Aorta (tissue), 5 donors: Measurements from ENCODE around the gene TXNRD2. TPM values are rescaled to one million over a fixed set of nuclear protein-coding genes. Genes with fewer than 3 reads are reported as not detected.
"Not testable (repeated sequence)": the region's sequence is repeated elsewhere in the genome, so short reads cannot be mapped to it uniquely, and the experiment has no call there.

Experiments used
- ATAC-seq: fragments of 200-7000 bp; cut with Tn5 transposase; one replicate; pipeline ENCODE4 v1.9.1; 2022; ENCODE audit warnings: moderate library complexity; ENCODE audit not compliant: low FRiP score
- DNase-seq, 2 donors: peaks; one replicate each; pipeline ENCODE4 v3.0.0-alpha.2; 2020
- H3K27ac ChIP-seq, 2 donors: one replicate each; pipeline ENCODE4 v1.5.1; 2013; ENCODE audit warnings: low read length in 2 of 2, mild to moderate bottlenecking in 2 of 2, moderate library complexity in 2 of 2, control low read depth in 1 of 2, inconsistent platforms in 1 of 2, low read depth in 1 of 2
- H3K27me3 ChIP-seq, 2 donors: one replicate each; pipeline ENCODE4 v1.6.1; 2013; ENCODE audit warnings: control low read depth in 1 of 2, low read length in 1 of 2, mild to moderate bottlenecking in 1 of 2, moderate library complexity in 1 of 2; ENCODE audit not compliant: insufficient read depth in 2 of 2, control insufficient read depth in 1 of 2
- H3K36me3 ChIP-seq, 2 donors: one replicate each; pipeline ENCODE4 v1.6.1; 2013; ENCODE audit warnings: control low read depth in 1 of 2, low read length in 1 of 2, mild to moderate bottlenecking in 1 of 2; ENCODE audit not compliant: insufficient read depth in 2 of 2, control insufficient read depth in 1 of 2
- H3K4me1 ChIP-seq, 2 donors: one replicate each; pipeline ENCODE4 v1.6.1; 2013; ENCODE audit warnings: low read length in 2 of 2, control low read depth in 1 of 2, mild to moderate bottlenecking in 1 of 2, moderate library complexity in 1 of 2; ENCODE audit not compliant: insufficient read depth in 2 of 2, control insufficient read depth in 1 of 2
- H3K4me3 ChIP-seq, 2 donors: one replicate each; pipeline ENCODE4 v1.5.1; 2013; ENCODE audit warnings: low read length in 2 of 2, control low read depth in 1 of 2, mild to moderate bottlenecking in 1 of 2
- H3K9me3 ChIP-seq: one replicate; pipeline ENCODE4 v1.6.1; 2013; ENCODE audit warnings: mild to moderate bottlenecking, low read length; ENCODE audit not compliant: control insufficient read depth
- WGBS, 2 donors: extraction: QIAGEN DNeasy Blood & Tissue Kit; methylation state at CpG; one replicate each; pipeline ENCODE4 v1.1.7; 2013; 5-methylcytosine and 5-hydroxymethylcytosine counted together
- intact Hi-C, 2 donors: fragments of 100-400 bp; cut with DNase I; formaldehyde crosslinking; loops; one replicate each; pipeline versions ENCODE4 v1.14.2 to v1.15.0; 2022
- polyA plus RNA-seq, 2 donors: library from polyadenylated mRNA; stranded (reverse); fragments of 200-250 nt; gene quantifications; one replicate each; pipeline ENCODE4 v1.2.3, GENCODE V29; 2013
- total RNA-seq, 2 donors: library from RNA; stranded (reverse); fragmentation: NEBNext Ultra II Directional; extraction: Animal tissue kit (Norgen Biotek cat#: 25700); gene quantifications; one replicate each; pipeline ENCODE4 v1.2.1, GENCODE V29; 2021
- donor health status: healthy with polysubstance abuse.
- donor health status: Bipolar disorder and iron deficiency.
- donor health status: DM: no; HTN: no; CAD: no.
- donor health status: DM: no; HTN: no; CAD: no.
- donor health status: DM: yes; HTN: yes; CAD: no.

The TXNRD2 gene
- total and polyA plus RNA-seq, 4 donors = 13.3 to 59.0 (median 25.2) TPM

GRCh38 chr22:19906864-19907263, 34.8 kb downstream of the TXNRD2 start:
- H3K36me3 ChIP-seq, ATAC-seq, H3K4me3 ChIP-seq, DNase-seq, H3K27me3 ChIP-seq, H3K27ac ChIP-seq, H3K9me3 ChIP-seq, H3K4me1 ChIP-seq, intact Hi-C loops: not testable (repeated sequence)
- WGBS, 2 donors = 93 to 95% methylated on average over 21 to 25 of the region's 25 CpGs

- DNase-seq (no peak), ATAC-seq (no peak)
- 83 to 84% methylated on average over 22 of the region's 22 CpGs for WGBS, 2 donors
- Histone ChIP-seq H3K27me3 (no peaks in the 10 kb centered on the region), H3K27ac (no peak overlapping the region), H3K4me3 (no peak overlapping the region), H3K4me1 (no peaks in the 10 kb centered on the region), H3K36me3 (peaks cover 0 to 2% of the 10 kb centered on the region in 2 donors), H3K9me3 (no peaks in the 10 kb centered on the region)
- intact Hi-C loops = no loop called here
These were observed 36.0 kb downstream of the TXNRD2 start for GRCh38 chr22:19905347-19906276.

DNA sequence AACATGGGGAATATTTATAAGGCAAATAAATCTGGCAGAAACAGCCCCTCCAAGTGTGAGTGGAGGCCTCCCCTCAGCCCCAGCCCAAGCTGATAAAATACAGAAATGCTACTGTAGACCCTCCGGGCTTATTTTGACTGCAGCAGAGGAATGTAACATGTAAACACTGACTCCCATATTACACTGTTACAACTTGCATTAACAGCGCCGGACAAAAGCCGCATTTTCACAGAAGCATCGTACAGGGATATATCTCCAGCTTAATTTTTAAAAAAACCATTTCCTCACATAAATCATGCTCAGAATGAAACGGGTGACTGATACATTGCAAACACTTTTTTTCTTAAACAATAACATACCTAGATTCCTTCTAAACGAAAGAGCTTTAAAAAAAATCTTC, 36.7 kb downstream of the TXNRD2 start:
- Histone ChIP-seq H3K4me3 (no peak overlapping the region), H3K36me3 (peaks cover 0 to 2% of the 10 kb centered on the region in 2 donors), H3K27ac (no peak overlapping the region), H3K4me1 (no peaks in the 10 kb centered on the region), H3K27me3 (no peaks in the 10 kb centered on the region), H3K9me3 (no peaks in the 10 kb centered on the region)
- intact Hi-C loops = loop anchor here in 1 of 2 donors (5.0 kb wide), 1 partner anchor 158 kb away; no protein-coding TSS in a partner anchor
- ATAC-seq (no peak), DNase-seq (no peak)
- WGBS, 2 donors = 84 to 86% methylated on average over 7 of the region's 7 CpGs

DNA sequence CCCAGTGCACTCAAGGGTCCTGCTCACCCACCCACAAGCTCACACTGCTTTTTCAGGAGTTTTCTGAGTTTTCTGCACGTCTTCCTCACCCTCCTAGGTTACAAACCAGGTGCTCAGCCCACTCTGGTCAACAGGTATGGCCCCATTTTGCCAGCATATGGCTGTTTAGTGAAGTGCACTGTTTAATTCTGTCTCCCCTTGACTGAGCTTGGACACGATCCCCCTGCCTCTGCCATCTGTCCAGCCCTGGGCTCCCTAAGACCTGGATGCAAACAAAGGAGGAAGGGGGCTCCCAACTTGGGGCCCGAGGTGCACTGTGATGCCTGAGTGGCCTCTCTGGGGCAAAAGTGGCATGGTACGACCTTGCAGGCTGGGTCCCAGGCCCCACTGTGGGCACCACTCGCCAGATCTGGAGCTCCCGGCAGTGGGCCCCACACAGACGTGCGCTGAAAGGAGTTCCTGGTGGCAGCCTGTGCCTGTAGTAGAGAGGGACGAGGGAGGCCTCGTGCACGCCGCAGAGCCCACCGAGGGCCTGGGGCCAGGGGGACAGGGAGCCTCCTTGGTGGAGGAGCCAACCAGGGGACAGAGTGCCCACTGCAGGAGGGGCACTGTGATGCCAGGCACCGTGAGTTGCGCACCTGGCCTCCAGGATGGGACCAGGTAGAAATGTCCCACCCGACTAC, 37.3 kb downstream of the TXNRD2 start:
- H3K9me3 ChIP-seq = no peaks in the 10 kb centered on the region
- intact Hi-C loops = loop anchor here in 1 of 2 donors (5.0 kb wide), 1 partner anchor 157 kb away; no protein-coding TSS in a partner anchor
- H3K36me3 ChIP-seq = peaks cover 0 to 2% of the 10 kb centered on the region in 2 donors
- DNase-seq = no peak
- 89 to 90% methylated on average over 16 of the region's 16 CpGs for WGBS, 2 donors
- no peaks in the 10 kb centered on the region for H3K4me1 ChIP-seq
- ATAC-seq = no peak
- no peak overlapping the region for H3K27ac ChIP-seq
- H3K4me3 ChIP-seq = no peak overlapping the region
- no peaks in the 10 kb centered on the region for H3K27me3 ChIP-seq

DNA sequence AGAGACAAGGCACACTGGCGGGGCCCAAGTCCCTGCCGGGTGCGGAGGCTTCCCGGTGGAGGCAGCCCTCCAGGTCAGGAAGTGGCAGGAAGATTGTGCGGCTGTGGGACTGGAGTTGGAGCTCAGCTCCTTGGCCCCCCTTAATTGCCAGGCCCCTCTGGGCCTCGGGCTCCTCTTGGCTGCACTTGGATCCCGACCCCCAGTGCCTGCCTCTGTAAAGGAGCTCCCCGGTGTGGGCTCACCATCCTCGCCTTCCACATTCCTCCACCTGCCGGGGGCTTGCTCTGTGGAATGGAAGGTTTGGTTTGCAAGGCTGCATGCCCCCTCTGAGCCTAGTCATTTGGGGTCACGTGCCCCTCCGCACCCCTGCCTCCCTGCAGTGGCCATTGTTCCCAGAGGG, 38.1 kb downstream of the TXNRD2 start:
- Histone ChIP-seq H3K27me3 (no peaks in the 10 kb centered on the region), H3K4me3 (no peak overlapping the region), H3K4me1 (no peaks in the 10 kb centered on the region), H3K9me3 (no peaks in the 10 kb centered on the region), H3K27ac (no peak overlapping the region), H3K36me3 (peaks cover 0 to 2% of the 10 kb centered on the region in 2 donors)
- 78 to 79% methylated on average over 12 of the region's 12 CpGs for WGBS, 2 donors
- intact Hi-C loops = loop anchor here in 1 of 2 donors (5.0 kb wide), 1 partner anchor 156 kb away; no protein-coding TSS in a partner anchor
- DNase-seq (no peak), ATAC-seq (no peak)

- Histone ChIP-seq H3K27me3 (no peaks in the 10 kb centered on the region), H3K9me3 (no peaks in the 10 kb centered on the region), H3K4me3 (no peak overlapping the region), H3K36me3 (peaks cover 0 to 2% of the 10 kb centered on the region in 2 donors), H3K4me1 (no peaks in the 10 kb centered on the region), H3K27ac (no peak overlapping the region)
- DNase-seq = no peak
- intact Hi-C loops = loop anchor here in 1 of 2 donors (5.0 kb wide), 1 partner anchor 156 kb away; no protein-coding TSS in a partner anchor
- ATAC-seq = no peak
- WGBS, 2 donors = 83 to 86% methylated on average over 9 of the region's 9 CpGs
These were observed 38.6 kb downstream of the TXNRD2 start for GRCh38 chr22:19903031-19903430.

DNA sequence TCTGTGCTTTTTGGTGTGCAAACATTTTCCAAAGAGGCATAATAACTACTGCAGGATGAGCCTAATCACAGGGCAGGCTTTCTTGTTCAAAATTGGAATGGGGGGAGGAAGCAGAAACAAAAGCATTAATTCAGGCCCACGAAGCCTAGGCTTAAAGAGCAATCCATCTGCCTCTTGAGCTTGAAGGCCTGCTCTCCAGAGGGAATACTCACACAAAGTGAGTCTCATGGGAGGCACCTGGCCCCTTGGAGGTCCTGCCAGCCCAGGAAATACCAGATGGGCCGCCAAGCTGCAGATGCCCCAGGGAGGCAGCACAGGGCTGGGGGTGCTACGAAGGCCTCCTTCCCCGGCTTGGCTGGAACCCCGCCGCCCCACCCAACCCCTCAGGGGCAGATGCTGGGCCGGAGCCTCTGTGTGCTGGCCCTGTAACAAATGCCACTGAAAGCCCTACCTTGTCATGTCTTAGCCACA, 39.3 kb downstream of the TXNRD2 start:
- DNase-seq = no peak
- no peaks in the 10 kb centered on the region for H3K4me1 ChIP-seq
- H3K27ac ChIP-seq = no peak overlapping the region
- no peak overlapping the region for H3K4me3 ChIP-seq
- H3K36me3 ChIP-seq = peaks cover 0 to 2% of the 10 kb centered on the region in 2 donors
- H3K9me3 ChIP-seq = no peaks in the 10 kb centered on the region
- no peak for ATAC-seq
- H3K27me3 ChIP-seq = no peaks in the 10 kb centered on the region
- WGBS, 2 donors = 93 to 94% methylated on average over 7 of the region's 7 CpGs
- intact Hi-C loops = loop anchor here in 1 of 2 donors (5.0 kb wide), 1 partner anchor 155 kb away; no protein-coding TSS in a partner anchor

DNA sequence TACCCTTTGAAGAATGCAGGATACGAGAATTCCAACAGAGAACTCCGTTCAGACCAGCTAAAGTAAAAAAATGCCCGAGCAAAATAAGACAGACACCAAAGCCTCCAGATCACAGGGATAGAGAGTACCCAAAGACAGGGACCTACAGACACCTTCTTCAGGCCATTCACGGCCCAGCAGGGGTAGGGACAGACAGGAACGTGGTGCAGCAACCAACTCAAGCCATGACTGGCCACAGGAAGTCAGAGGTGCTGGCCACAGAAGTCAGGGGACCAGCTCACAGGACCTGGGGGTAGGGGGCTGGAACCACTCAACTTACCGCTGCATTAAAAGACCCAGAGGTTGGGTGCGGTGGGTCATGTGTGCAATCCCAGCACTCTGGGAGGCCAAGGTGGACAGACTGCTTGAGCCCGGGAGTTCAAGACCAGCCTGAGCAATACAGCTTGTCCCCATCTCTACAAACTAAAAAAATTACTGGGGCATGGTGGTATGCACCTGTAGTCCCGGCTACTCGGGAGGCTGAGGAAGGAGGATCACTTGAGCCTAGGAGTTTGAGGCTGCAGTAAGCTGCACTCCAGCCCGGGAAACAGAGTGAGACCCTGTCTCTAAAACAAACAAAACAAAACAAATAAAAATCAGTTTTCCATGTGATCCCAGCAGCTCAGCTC, 39.9 kb downstream of the TXNRD2 start:
- no peak overlapping the region for H3K4me3 ChIP-seq
- 89 to 90% methylated on average over 11 of the region's 11 CpGs for WGBS, 2 donors
- H3K4me1 ChIP-seq = no peaks in the 10 kb centered on the region
- no peak overlapping the region for H3K27ac ChIP-seq
- no peaks in the 10 kb centered on the region for H3K27me3 ChIP-seq
- intact Hi-C loops = loop anchor here in 1 of 2 donors (5.0 kb wide), 1 partner anchor 154 kb away; no protein-coding TSS in a partner anchor
- peaks cover 0 to 2% of the 10 kb centered on the region in 2 donors for H3K36me3 ChIP-seq
- H3K9me3 ChIP-seq = no peaks in the 10 kb centered on the region
- ATAC-seq = no peak
- no peak for DNase-seq
